Sigmoid colon (tissue), 7 donors: ENCODE measurements around the gene RELL1. TPM values are rescaled to one million over a fixed set of nuclear protein-coding genes. Genes with fewer than 3 reads are reported as not detected.

Experiments used
- DNase-seq: peaks from one replicate; pipeline ENCODE4 v3.0.0-alpha.2; 2019
- H3K27ac ChIP-seq, 4 donors: fragments of 200-600 bp; sonication (generic); one replicate each; pipeline ENCODE4 v1.5.1; 2016 to 2019; ENCODE audit warnings: mild to moderate bottlenecking in 1 of 4
- H3K27me3 ChIP-seq, 3 donors: fragments of 200-600 bp; sonication (generic); one replicate each; pipeline ENCODE4 v1.5.1; 2019; ENCODE audit warnings: mild to moderate bottlenecking in 1 of 3
- H3K36me3 ChIP-seq, 4 donors: fragments of 200-600 bp; sonication (generic); one replicate each; pipeline ENCODE4 v1.5.1; 2016 to 2019
- H3K4me1 ChIP-seq, 4 donors: fragments of 200-600 bp; sonication (generic); one replicate each; pipeline ENCODE4 v1.5.1; 2017 to 2019
- H3K4me3 ChIP-seq, 4 donors: fragments of 200-600 bp; sonication (generic); one replicate each; pipeline ENCODE4 v1.5.1; 2017 to 2019; ENCODE audit warnings: mild to moderate bottlenecking in 2 of 4, moderate library complexity in 1 of 4
- H3K9me3 ChIP-seq, 4 donors: fragments of 200-600 bp in 3 of 4; sonication (generic) in 3 of 4; one replicate each; pipeline versions ENCODE4 v1.5.1 to v1.6.1; 2013 to 2019
- EP300 ChIP-seq, 4 donors: sonication (generic); formaldehyde crosslinking; IDR thresholded peaks; one replicate each; pipeline ENCODE4 v1.6.1; 2017; ENCODE audit warnings: antibody characterized with exemption in 4 of 4
- POLR2A ChIP-seq, 2 donors: fragments of 450-650 bp; IDR thresholded peaks; one replicate each; pipeline ENCODE4 v1.6.1; 2016; ENCODE audit warnings: antibody characterized with exemption in 2 of 2, mild to moderate bottlenecking in 2 of 2, moderate library complexity in 2 of 2
- POLR2AphosphoS5 ChIP-seq, 4 donors: sonication (generic); formaldehyde crosslinking; IDR thresholded peaks; one replicate each; pipeline ENCODE4 v1.6.1; 2017; ENCODE audit warnings: antibody characterized with exemption in 4 of 4
- WGBS, 2 donors: extraction: QIAGEN DNeasy Blood & Tissue Kit; methylation state at CpG; one replicate each; pipeline ENCODE4 v1.1.7; 2013; 5-methylcytosine and 5-hydroxymethylcytosine counted together
- intact Hi-C: fragments of 100-400 bp; cut with DNase I; formaldehyde crosslinking; loops from one replicate; pipeline ENCODE4 v1.15.1; 2023
- polyA plus RNA-seq, 3 donors: library from polyadenylated mRNA; stranded (reverse); fragments of 200-250 nt; gene quantifications; one replicate each; pipeline ENCODE4 v1.2.3, GENCODE V29; 2013
- total RNA-seq, 4 donors: library from RNA; depleted of rRNA; stranded (reverse); fragments of >200 nt; gene quantifications; one replicate each; pipeline ENCODE4 v1.1.0, GENCODE V29; 2016
- TF ChIP-seq, protein P1 (sequence below), 4 experiments: fragments of 450-650 bp in 3 of 4; fragments of 200-600 bp in 1 of 4; IDR thresholded peaks; one replicate each; pipeline ENCODE4 v1.5.1; 2016 to 2019; ENCODE audit warnings: antibody characterized with exemption in 4 of 4, mild to moderate bottlenecking in 3 of 4, moderate library complexity in 2 of 4
- donor health status: healthy with polysubstance abuse.
- donor health status: Bipolar disorder and iron deficiency.
- donor health status: healthy.

RELL1 gene
- total and polyA plus RNA-seq, 7 donors, result 4.2 to 63.2 (median 38.8) TPM

DNA sequence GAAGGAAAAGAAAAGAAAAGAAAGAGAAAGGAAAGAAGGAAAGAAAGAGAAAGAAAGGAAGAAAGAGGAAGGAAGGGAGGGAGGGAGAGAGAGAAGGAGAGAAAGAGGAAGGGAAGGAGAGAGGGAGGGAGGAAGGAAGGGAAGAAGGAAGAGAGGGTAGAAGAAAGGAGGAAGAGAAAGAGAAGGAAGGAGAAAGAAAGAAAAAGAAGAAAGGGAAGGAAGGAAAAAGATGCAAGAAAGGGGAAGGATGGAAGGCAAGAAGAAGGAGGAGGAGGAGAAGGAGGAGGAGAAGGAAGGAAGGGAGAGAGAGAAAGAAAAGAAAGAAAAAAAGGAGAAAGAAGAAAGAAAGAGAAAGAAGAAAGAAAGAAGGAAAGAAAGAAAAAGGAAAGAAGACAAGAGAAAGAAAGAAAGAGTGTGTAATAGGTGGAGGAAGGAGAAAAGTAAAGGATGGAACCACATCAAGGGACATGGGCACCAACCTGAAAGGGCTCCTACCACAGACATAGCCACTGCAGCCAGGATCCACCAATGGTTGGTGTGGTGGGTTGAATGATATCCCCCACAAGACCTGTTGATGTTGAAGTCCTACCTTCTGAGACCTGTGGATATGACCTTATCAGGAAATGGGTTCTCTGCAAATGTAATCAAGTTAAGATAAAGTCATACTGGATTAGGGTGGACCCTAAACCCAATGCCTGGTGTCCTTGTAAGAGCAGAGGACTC lies 80.2 kb downstream of the RELL1 start:
- peaks cover 0 to 8% (median 0%) of the 10 kb centered on the region in 4 donors for H3K36me3 ChIP-seq
- no peak overlapping the region for H3K27ac ChIP-seq
- peaks cover 0 to 6% (median 2%) of the 10 kb centered on the region in 4 donors for H3K4me1 ChIP-seq
- no peak for DNase-seq
- no peaks in the 10 kb centered on the region for H3K27me3 ChIP-seq
- TF ChIP-seq POLR2AphosphoS5 (IDR thresholded peaks at IDR 0.05), result no peak
- H3K9me3 ChIP-seq, result no peaks in the 10 kb centered on the region
- no peak overlapping the region for H3K4me3 ChIP-seq
- intact Hi-C loops, result no loop called here

DNA sequence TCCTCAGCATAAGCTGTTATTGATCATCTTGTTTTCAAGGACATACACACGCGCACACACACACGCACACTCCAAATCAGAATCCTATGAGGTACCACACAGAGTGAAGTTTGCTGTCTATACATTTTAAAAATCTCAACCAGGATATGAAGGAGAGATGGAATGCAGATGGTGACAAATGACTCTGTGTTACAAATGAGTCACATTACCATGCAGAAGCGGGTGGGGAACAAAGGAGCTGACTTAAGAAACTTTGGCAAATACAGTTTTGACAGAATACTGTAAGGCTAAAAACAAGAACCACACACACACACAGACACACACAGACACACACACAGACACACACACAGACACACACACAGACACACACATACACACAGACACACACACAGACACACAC lies 81.7 kb downstream of the RELL1 start:
- H3K4me3 ChIP-seq, result no peak overlapping the region
- no peak for TF ChIP-seq POLR2AphosphoS5 (IDR thresholded peaks at IDR 0.05)
- H3K9me3 ChIP-seq, result no peaks in the 10 kb centered on the region
- peaks cover 0 to 6% (median 2%) of the 10 kb centered on the region in 4 donors for H3K4me1 ChIP-seq
- H3K27ac ChIP-seq, result no peak overlapping the region
- H3K36me3 ChIP-seq, result peaks cover 0 to 4% (median 0%) of the 10 kb centered on the region in 4 donors
- WGBS, 2 donors, result 88 to 91% methylated on average over 4 of the region's 4 CpGs
- no peak for DNase-seq
- intact Hi-C loops, result loop anchor here (5.0 kb wide), 1 partner anchor 433 kb away; no protein-coding TSS in a partner anchor
- H3K27me3 ChIP-seq, result no peaks in the 10 kb centered on the region

DNA sequence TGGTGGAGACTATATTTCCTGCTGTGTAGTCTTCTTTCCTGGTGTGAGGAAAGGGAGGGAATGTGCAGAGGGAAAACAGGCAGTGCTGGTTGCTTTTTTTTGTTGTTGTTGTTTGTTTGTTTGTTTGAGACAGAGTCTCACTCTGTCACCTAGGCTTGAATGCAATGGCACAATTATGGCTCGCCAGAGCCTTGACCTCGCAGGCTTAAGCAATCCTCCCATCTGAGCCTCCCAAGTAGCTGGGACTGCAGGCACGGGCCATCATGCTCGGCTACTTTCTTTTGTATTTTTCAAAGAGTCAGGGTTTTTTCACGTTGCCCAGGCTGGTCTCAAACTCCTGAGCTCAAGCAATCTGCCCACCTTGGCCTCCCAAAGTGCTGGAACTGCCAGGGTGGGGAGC lies 82.5 kb downstream of the RELL1 start:
- 92 to 95% methylated on average over 5 of the region's 5 CpGs for WGBS, 2 donors
- intact Hi-C loops, result loop anchor here (1.0 to 5.0 kb wide), 5 partner anchors 83 to 434 kb away; partner anchors contain the start of genes PGM2 and RELL1
- Histone ChIP-seq H3K27ac (no peak overlapping the region), H3K36me3 (no peaks in the 10 kb centered on the region), H3K9me3 (no peaks in the 10 kb centered on the region), H3K4me1 (peaks cover 0 to 6% (median 2%) of the 10 kb centered on the region in 4 donors), H3K4me3 (no peak overlapping the region), H3K27me3 (no peaks in the 10 kb centered on the region)
- TF ChIP-seq, protein P1, sequence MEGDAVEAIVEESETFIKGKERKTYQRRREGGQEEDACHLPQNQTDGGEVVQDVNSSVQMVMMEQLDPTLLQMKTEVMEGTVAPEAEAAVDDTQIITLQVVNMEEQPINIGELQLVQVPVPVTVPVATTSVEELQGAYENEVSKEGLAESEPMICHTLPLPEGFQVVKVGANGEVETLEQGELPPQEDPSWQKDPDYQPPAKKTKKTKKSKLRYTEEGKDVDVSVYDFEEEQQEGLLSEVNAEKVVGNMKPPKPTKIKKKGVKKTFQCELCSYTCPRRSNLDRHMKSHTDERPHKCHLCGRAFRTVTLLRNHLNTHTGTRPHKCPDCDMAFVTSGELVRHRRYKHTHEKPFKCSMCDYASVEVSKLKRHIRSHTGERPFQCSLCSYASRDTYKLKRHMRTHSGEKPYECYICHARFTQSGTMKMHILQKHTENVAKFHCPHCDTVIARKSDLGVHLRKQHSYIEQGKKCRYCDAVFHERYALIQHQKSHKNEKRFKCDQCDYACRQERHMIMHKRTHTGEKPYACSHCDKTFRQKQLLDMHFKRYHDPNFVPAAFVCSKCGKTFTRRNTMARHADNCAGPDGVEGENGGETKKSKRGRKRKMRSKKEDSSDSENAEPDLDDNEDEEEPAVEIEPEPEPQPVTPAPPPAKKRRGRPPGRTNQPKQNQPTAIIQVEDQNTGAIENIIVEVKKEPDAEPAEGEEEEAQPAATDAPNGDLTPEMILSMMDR (IDR thresholded peaks at IDR 0.05), result no peak
- TF ChIP-seq EP300 (IDR thresholded peaks at IDR 0.05) (no peak), POLR2AphosphoS5 (IDR thresholded peaks at IDR 0.05) (no peak), POLR2A (IDR thresholded peaks at IDR 0.05) (no peak)
- DNase-seq, result no peak

DNA sequence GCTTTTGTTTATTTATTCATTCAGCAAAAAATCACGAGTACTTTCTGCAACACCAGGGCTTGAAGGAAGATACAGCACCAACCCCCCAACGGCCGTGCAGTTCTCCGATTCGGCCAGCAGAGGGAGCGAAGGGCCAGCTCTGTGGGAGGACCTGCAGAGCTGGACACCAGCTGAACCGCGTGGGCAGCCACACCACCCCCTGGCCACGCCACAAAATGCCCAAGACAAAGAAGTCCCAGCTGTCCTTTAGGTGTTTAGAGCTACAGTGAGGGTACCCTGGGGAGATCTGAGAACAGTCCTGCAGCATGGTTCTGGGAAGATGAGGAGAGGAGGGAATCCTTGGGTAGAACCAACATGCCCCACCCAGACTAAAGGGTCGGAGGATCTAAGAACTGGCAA lies 83.1 kb downstream of the RELL1 start:
- peaks cover 0 to 6% (median 2%) of the 10 kb centered on the region in 4 donors for H3K4me1 ChIP-seq
- H3K27ac ChIP-seq, result no peak overlapping the region
- intact Hi-C loops, result loop anchor here (1.0 to 5.0 kb wide), 5 partner anchors 84 to 434 kb away; partner anchors contain the start of genes PGM2 and RELL1
- no peaks in the 10 kb centered on the region for H3K36me3 ChIP-seq
- H3K27me3 ChIP-seq, result no peaks in the 10 kb centered on the region
- TF ChIP-seq, protein P1 (IDR thresholded peaks at IDR 0.05), result peak; percentile 85 to 99 (median 96)
- no peak for TF ChIP-seq EP300 (IDR thresholded peaks at IDR 0.05)
- DNase-seq, result peak; percentile 88
- H3K9me3 ChIP-seq, result no peaks in the 10 kb centered on the region
- no peak overlapping the region for H3K4me3 ChIP-seq
- 2 to 7% methylated on average over 10 of the region's 10 CpGs for WGBS, 2 donors

DNA sequence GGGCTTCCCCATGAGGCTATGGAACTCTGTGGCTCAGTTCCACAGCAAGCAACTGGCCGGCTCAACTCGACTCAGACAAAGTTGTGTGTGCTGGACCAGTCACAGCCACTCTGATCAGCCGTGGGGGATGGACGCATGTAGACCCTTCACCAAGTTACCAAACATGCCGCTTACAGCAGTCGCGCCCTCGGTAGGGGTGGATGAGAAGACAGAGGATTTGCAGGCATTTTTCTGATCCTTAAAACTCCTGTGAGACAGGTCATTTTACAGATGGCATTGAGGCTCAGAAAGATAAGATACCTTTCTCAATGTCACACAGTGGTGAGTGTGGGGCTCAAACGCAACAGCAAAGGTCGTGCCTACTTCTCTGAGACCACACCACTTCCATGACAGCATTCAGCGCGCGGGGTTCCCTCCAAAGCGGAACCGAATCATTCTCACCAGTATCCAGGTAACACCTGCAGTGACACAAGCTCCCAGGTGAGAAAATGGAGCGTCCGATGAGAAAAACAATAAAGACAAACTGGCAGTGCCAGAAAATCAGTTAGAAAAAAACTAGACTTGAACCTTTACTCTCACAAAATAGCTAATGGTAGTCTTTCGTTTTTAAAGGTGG lies 83.6 kb downstream of the RELL1 start:
- WGBS, 2 donors, result 71 to 77% methylated on average over 18 of the region's 18 CpGs
- intact Hi-C loops, result loop anchor here (1.0 to 5.0 kb wide), 5 partner anchors 84 to 435 kb away; partner anchors contain the start of genes PGM2 and RELL1

More for the DNA sequence above, 83.6 kb downstream of the RELL1 start:
- DNase-seq, result no peak
- no peaks in the 10 kb centered on the region for H3K36me3 ChIP-seq
- no peaks in the 10 kb centered on the region for H3K27me3 ChIP-seq
- peaks cover 0 to 6% (median 2%) of the 10 kb centered on the region in 4 donors for H3K4me1 ChIP-seq
- H3K27ac ChIP-seq, result no peak overlapping the region
- TF ChIP-seq POLR2A (IDR thresholded peaks at IDR 0.05), result no peak
- TF ChIP-seq, protein P1 (IDR thresholded peaks at IDR 0.05), result no peak
- no peak for TF ChIP-seq EP300 (IDR thresholded peaks at IDR 0.05)
- no peak for TF ChIP-seq POLR2AphosphoS5 (IDR thresholded peaks at IDR 0.05)
- no peaks in the 10 kb centered on the region for H3K9me3 ChIP-seq
- H3K4me3 ChIP-seq, result no peak overlapping the region
